Fibroblast of lung (primary cell): ENCODE measurements around the gene IWS1.

Experiments
- CTCF ChIP-seq, 2 donors: IDR thresholded peaks in 1 of 2; conservative IDR thresholded peaks in 1 of 2; 1 replicate in 1 of 2; 2 replicates in 1 of 2; pipeline ENCODE4 v1.5.1; 2011 to 2012; ENCODE audit warnings: low read length in 2 of 2, control low read depth in 1 of 2, inconsistent platforms in 1 of 2, low read depth in 1 of 2, mild to moderate bottlenecking in 1 of 2
- EZH2 ChIP-seq: IDR thresholded peaks from 2 replicates; pipeline ENCODE4 v1.5.1; 2012; ENCODE audit warnings: low read length, control low read depth, mild to moderate bottlenecking; ENCODE audit errors: missing control alignments

GRCh38 chr2:127558911-127559310 lies 32.6 kb upstream of the IWS1 start:
- TF ChIP-seq CTCF (conservative IDR thresholded peaks at IDR 0.05 in 1 of 2, IDR thresholded peaks at IDR 0.05 in 1 of 2; ENCODE audit: low read depth in 1 of 2, low read length in 2 of 2): no peak
- no peak for TF ChIP-seq EZH2
